H1 (cell line): ENCODE data around the gene SMIM15.

Source experiments
- CEBPB ChIP-seq: IDR thresholded peaks from 2 replicates; pipeline ENCODE4 v1.6.1; 2012; ENCODE audit warnings: low read depth, low read length
- EZH2 ChIP-seq: fragments of 200-600 bp; sonication (generic); IDR thresholded peaks from 2 replicates; pipeline ENCODE4 v1.7.1; 2012; ENCODE audit warnings: low read depth, mild to moderate bottlenecking, moderate library complexity, low read length, inconsistent platforms; ENCODE audit not compliant: severe bottlenecking
- JUND ChIP-seq: IDR thresholded peaks from 2 replicates; pipeline ENCODE4 v1.6.1; 2011; ENCODE audit warnings: mild to moderate bottlenecking, improper control_type of control experiment, low read length
- KDM1A ChIP-seq: fragments of 200-600, 300-600 bp; sonication (generic); IDR thresholded peaks from 2 replicates; pipeline ENCODE4 v1.7.1; 2016; ENCODE audit warnings: mild to moderate bottlenecking, low read length, borderline replicate concordance
- POLR2A ChIP-seq, 2 experiments: IDR thresholded peaks; 1 replicate in 1 of 2; 2 replicates in 1 of 2; pipeline ENCODE4 v1.6.1; 2011; ENCODE audit warnings: low read depth in 2 of 2, low read length in 2 of 2, mild to moderate bottlenecking in 2 of 2; ENCODE audit errors: control extremely low read depth in 1 of 2
- RAD21 ChIP-seq, 2 experiments: IDR thresholded peaks in 1 of 2; conservative IDR thresholded peaks in 1 of 2; 2 replicates each; pipeline ENCODE4 v1.6.1; 2011; ENCODE audit warnings: low read depth in 2 of 2, low read length in 2 of 2, improper control_type of control experiment in 1 of 2, inconsistent platforms in 1 of 2, mild to moderate bottlenecking in 1 of 2, moderate library complexity in 1 of 2
- RBBP5 ChIP-seq: IDR thresholded peaks from 2 replicates; pipeline ENCODE4 v1.7.1; 2012; ENCODE audit warnings: low read depth, mild to moderate bottlenecking, inconsistent platforms, low read length, moderate library complexity, borderline replicate concordance
- RFX5 ChIP-seq: IDR thresholded peaks from 2 replicates; pipeline ENCODE4 v1.6.1; 2011; ENCODE audit warnings: low read depth, low read length, improper control_type of control experiment, borderline replicate concordance
- SIN3A ChIP-seq, 2 experiments: IDR thresholded peaks in 1 of 2; conservative IDR thresholded peaks in 1 of 2; 2 replicates each; pipeline ENCODE4 v1.6.1; 2011 to 2012; ENCODE audit warnings: low read length in 2 of 2, improper control_type of control experiment in 1 of 2, low read depth in 1 of 2, mild to moderate bottlenecking in 1 of 2
- SIX5 ChIP-seq: IDR thresholded peaks from 2 replicates; pipeline ENCODE4 v1.6.1; 2011; ENCODE audit warnings: mild to moderate bottlenecking, low read depth, low read length
- SUZ12 ChIP-seq: fragments of 200-600 bp; sonication (generic); IDR thresholded peaks from 2 replicates; pipeline ENCODE4 v1.6.1; 2012; ENCODE audit warnings: mild to moderate bottlenecking, inconsistent platforms, low read length, moderate library complexity, mixed read lengths
- TF ChIP-seq, protein P1 (sequence below), 3 experiments: IDR thresholded peaks; 1 replicate in 2 of 3; 2 replicates in 1 of 3; pipeline versions ENCODE4 v1.5.1 to v1.6.1; 2011; ENCODE audit warnings: low read length in 3 of 3, mild to moderate bottlenecking in 3 of 3, inconsistent platforms in 2 of 3, low read depth in 1 of 3, moderate library complexity in 1 of 3; ENCODE audit not compliant: insufficient read depth in 1 of 3; ENCODE audit errors: control extremely low read depth in 1 of 3

DNA sequence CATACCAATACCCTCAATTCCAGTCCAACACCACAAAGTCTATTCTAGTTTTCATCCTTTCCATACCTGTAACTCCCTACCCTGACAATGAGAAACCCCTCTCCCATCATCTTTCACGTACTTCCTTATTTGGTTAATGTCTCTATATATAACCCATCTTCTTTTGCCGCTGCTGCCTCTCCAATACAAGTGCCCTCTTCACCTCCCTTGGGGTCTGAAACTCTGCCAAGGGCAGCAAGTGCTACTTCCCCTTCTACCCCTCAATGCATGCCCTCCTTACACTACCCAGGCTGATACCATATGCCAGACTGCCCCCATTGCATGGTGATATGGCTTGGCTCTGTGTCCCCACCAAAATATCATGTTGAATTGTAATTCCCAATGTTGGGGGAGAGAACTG, 24.4 kb upstream of the SMIM15 start:
- TF ChIP-seq RFX5 (no peak), SIN3A (conservative IDR thresholded peaks at IDR 0.05 in 1 of 2, IDR thresholded peaks at IDR 0.05 in 1 of 2; ENCODE audit: low read depth in 1 of 2, low read length in 2 of 2) (no peak), SIX5 (no peak), JUND (no peak), RBBP5 (no peak), POLR2A (IDR thresholded peaks at IDR 0.05; ENCODE audit: control extremely low read depth in 1 of 2, low read depth in 2 of 2, low read length in 2 of 2) (no peak), CEBPB (no peak), RAD21 (IDR thresholded peaks at IDR 0.05 in 1 of 2, conservative IDR thresholded peaks at IDR 0.05 in 1 of 2; ENCODE audit: low read depth in 2 of 2, low read length in 2 of 2) (no peak), SUZ12 (no peak), EZH2 (no peak), KDM1A (no peak)
- TF ChIP-seq, protein P1, sequence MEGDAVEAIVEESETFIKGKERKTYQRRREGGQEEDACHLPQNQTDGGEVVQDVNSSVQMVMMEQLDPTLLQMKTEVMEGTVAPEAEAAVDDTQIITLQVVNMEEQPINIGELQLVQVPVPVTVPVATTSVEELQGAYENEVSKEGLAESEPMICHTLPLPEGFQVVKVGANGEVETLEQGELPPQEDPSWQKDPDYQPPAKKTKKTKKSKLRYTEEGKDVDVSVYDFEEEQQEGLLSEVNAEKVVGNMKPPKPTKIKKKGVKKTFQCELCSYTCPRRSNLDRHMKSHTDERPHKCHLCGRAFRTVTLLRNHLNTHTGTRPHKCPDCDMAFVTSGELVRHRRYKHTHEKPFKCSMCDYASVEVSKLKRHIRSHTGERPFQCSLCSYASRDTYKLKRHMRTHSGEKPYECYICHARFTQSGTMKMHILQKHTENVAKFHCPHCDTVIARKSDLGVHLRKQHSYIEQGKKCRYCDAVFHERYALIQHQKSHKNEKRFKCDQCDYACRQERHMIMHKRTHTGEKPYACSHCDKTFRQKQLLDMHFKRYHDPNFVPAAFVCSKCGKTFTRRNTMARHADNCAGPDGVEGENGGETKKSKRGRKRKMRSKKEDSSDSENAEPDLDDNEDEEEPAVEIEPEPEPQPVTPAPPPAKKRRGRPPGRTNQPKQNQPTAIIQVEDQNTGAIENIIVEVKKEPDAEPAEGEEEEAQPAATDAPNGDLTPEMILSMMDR (IDR thresholded peaks at IDR 0.05; ENCODE audit: control extremely low read depth in 1 of 3, insufficient read depth in 1 of 3, low read depth in 1 of 3, low read length in 3 of 3) = no peak
